ENCODE results near the gene GTF2IRD1. TPM values are rescaled to one million over a fixed set of nuclear protein-coding genes. Genes with fewer than 3 reads are reported as not detected.
"Not testable (repeated sequence)": the region's sequence is repeated elsewhere in the genome, so short reads cannot be mapped to it uniquely, and the experiment has no call there.

GTF2IRD1 gene
- total RNA-seq, 4 donors from 2014 or later: 14.6 to 35.7 (median 17.1) TPM

DNA sequence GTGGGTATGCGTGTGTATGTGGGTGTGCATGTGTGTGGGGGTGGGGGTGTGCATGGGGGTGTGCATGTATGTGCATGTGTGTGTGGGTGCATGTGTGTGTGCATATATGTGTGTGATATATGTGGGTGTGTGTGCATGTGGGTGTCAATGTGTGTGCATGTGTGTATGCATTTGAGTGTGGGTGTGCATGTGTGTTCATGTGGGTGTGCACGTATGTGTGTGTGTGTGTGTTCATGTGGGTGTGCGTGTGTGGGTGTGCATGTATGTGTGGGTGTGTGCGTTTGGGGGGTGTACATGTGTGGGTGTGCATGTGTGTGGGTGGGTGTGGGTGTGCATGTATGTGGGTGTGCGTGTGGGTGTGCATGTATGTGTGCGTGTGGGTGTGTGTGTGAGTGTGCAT lies 42.6 kb downstream of the GTF2IRD1 start:
- TF ChIP-seq POLR2A (IDR thresholded peaks at IDR 0.05): no peak
- no peak for TF ChIP-seq EP300 (IDR thresholded peaks at IDR 0.05)
- no peak for TF ChIP-seq CTCF (IDR thresholded peaks at IDR 0.05)
- Histone ChIP-seq H3K9me3 (no peaks in the 10 kb centered on the region), H3K27me3 (no peaks in the 10 kb centered on the region), H3K4me3 (no peak overlapping the region), H3K36me3 (no peaks in the 10 kb centered on the region), H3K27ac (no peak overlapping the region), H3K4me1 (peaks cover 0 to 28% (median 0%) of the 10 kb centered on the region in 4 donors)
- no peak for DNase-seq (ENCODE audit: low spot score in 2 of 2)
- 82 to 90% methylated on average over 6 of the region's 6 CpGs for WGBS, 2 donors

DNA sequence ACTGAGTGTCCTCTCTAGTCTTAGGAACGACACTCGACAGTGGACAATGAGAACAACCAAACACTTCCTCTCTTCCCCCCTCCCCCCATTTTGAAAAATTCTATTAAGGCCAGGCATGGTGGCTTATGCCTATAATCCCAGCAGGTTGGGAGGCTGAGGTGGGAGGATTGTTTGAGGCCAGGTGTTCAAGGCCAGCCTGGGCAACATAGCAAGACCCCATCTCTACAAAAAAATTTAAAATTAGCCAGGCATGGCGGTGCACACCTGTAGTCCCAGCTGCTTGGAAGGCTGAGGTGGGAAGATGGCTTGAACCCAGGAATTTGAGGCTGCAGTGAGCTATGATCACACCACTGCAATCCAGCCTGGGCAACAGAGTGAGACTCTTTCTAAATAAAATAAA lies 43.1 kb downstream of the GTF2IRD1 start:
- H3K9me3 ChIP-seq; DNase-seq (ENCODE audit: low spot score in 2 of 2); H3K36me3 ChIP-seq; H3K27ac ChIP-seq; H3K27me3 ChIP-seq; H3K4me3 ChIP-seq: not testable (repeated sequence)
- WGBS, 2 donors: 51 to 71% methylated on average over 3 of the region's 3 CpGs
- H3K4me1 ChIP-seq: peaks cover 0 to 31% (median 0%) of the 10 kb centered on the region in 4 donors

- no peak for DNase-seq (ENCODE audit: low spot score in 2 of 2)
- TF ChIP-seq POLR2A (IDR thresholded peaks at IDR 0.05) (no peak), CTCF (IDR thresholded peaks at IDR 0.05) (no peak), EP300 (IDR thresholded peaks at IDR 0.05) (no peak)
- Histone ChIP-seq H3K27ac (no peak overlapping the region), H3K9me3 (no peaks in the 10 kb centered on the region), H3K36me3 (peaks cover 0 to 3% (median 0%) of the 10 kb centered on the region in 3 donors), H3K4me1 (peaks cover 0 to 31% (median 0%) of the 10 kb centered on the region in 4 donors), H3K27me3 (no peaks in the 10 kb centered on the region), H3K4me3 (no peak overlapping the region)
- WGBS, 2 donors: 94 to 95% methylated on average over 4 of the region's 4 CpGs
Observed at GRCh38 chr7:74498354-74498753, 44.6 kb downstream of the GTF2IRD1 start.

- WGBS, 2 donors: 79 to 87% methylated on average over 8 of the region's 8 CpGs
- Histone ChIP-seq H3K27ac (no peak overlapping the region), H3K4me1 (peaks cover 0 to 24% (median 0%) of the 10 kb centered on the region in 4 donors), H3K4me3 (no peak overlapping the region), H3K9me3 (no peaks in the 10 kb centered on the region), H3K36me3 (peaks cover 0 to 9% (median 0%) of the 10 kb centered on the region in 3 donors), H3K27me3 (no peaks in the 10 kb centered on the region)
- TF ChIP-seq POLR2A (IDR thresholded peaks at IDR 0.05) (no peak), EP300 (IDR thresholded peaks at IDR 0.05) (no peak), CTCF (IDR thresholded peaks at IDR 0.05) (no peak)
- DNase-seq (ENCODE audit: low spot score in 2 of 2): no peak
Observed at GRCh38 chr7:74498996-74499834, 45.5 kb downstream of the GTF2IRD1 start.

- 80 to 85% methylated on average over 7 to 9 of the region's 9 CpGs for WGBS, 2 donors
- DNase-seq (ENCODE audit: low spot score in 2 of 2): no peak
Observed at GRCh38 chr7:74499835-74500388, 46.2 kb downstream of the GTF2IRD1 start.

More at GRCh38 chr7:74499835-74500388, 46.2 kb downstream of the GTF2IRD1 start:
- H3K36me3 ChIP-seq: peaks cover 0 to 9% (median 0%) of the 10 kb centered on the region in 3 donors
- TF ChIP-seq EP300 (IDR thresholded peaks at IDR 0.05): no peak
- no peak for TF ChIP-seq CTCF (IDR thresholded peaks at IDR 0.05)
- TF ChIP-seq POLR2A (IDR thresholded peaks at IDR 0.05): no peak
- H3K4me3 ChIP-seq: no peak overlapping the region
- H3K27me3 ChIP-seq: no peaks in the 10 kb centered on the region
- no peaks in the 10 kb centered on the region for H3K9me3 ChIP-seq
- peaks cover 0 to 17% (median 0%) of the 10 kb centered on the region in 4 donors for H3K4me1 ChIP-seq
- no peak overlapping the region for H3K27ac ChIP-seq
